IPS-18c (cell line): Measurements from ENCODE around the gene HMCN2.

Experiments
- H3K4me3 ChIP-seq: 2 replicates; pipeline ENCODE4 v1.7.0; 2013; ENCODE audit warnings: low read depth, mild to moderate bottlenecking, low read length, moderate library complexity; ENCODE audit not compliant: insufficient read depth
- H3K9me3 ChIP-seq: one replicate; pipeline ENCODE4 v1.6.1; 2013; ENCODE audit warnings: mild to moderate bottlenecking, low read length, moderate library complexity; ENCODE audit not compliant: control insufficient read depth, insufficient read depth

Gene HMCN2

GRCh38 chr9:130373679-130374325, 108.2 kb downstream of the HMCN2 start:
- Histone ChIP-seq H3K9me3 (no peaks in the 10 kb centered on the region), H3K4me3 (no peak overlapping the region)

DNA sequence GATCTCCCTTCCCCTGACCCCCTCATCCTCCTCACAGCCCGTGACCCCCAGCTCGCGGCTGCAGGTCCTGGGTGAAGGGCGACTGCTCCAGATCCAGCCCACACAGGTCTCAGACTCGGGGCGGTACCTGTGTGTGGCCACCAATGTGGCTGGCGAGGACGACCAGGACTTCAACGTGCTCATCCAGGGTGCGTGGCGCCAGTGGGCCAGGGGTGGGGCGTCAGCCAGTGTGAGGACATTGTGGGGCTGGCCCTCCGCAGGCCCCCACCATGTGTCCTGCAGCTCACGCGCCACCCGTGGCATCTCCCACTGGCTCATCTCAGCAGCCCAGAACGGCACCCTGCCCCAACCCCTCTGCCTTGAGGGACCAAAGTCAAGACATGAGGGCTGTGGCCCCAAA, 112.1 kb downstream of the HMCN2 start:
- Histone ChIP-seq H3K9me3 (no peaks in the 10 kb centered on the region), H3K4me3 (no peak overlapping the region)

GRCh38 chr9:130378875-130379648, 113.5 kb downstream of the HMCN2 start:
- Histone ChIP-seq H3K4me3 (no peak overlapping the region), H3K9me3 (no peaks in the 10 kb centered on the region)

- Histone ChIP-seq H3K4me3 (no peak overlapping the region), H3K9me3 (no peaks in the 10 kb centered on the region)
These were observed 114.0 kb downstream of the HMCN2 start for GRCh38 chr9:130379649-130379970.

GRCh38 chr9:130380920-130381469, 115.4 kb downstream of the HMCN2 start:
- H3K9me3 ChIP-seq = no peaks in the 10 kb centered on the region

DNA sequence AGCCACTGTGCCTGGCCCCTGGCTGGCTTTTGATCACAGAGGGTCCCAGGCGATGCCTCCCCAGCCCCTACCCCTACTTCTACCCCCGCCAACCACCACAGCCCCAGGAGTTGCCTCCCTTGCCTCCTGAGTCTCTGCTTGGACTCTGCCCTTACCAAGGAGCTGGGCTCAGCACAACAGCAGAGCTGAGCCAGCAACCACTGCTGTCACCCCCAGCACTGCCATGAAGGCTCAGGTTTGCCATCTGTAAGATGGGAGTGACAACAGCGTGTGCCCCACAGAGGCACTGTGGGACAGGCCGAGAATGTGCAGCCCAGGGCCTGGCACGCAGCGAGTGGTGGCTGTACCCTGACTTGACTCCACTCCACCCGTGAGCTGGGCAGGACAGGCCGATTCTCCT, 116.1 kb downstream of the HMCN2 start:
- Histone ChIP-seq H3K4me3 (no peak overlapping the region), H3K9me3 (no peaks in the 10 kb centered on the region)

More at GRCh38 chr9:130380920-130381469, 115.4 kb downstream of the HMCN2 start:
- H3K4me3 ChIP-seq = no peak overlapping the region

GRCh38 chr9:130382096-130382495, 116.5 kb downstream of the HMCN2 start:
- no peaks in the 10 kb centered on the region for H3K9me3 ChIP-seq
- H3K4me3 ChIP-seq = no peak overlapping the region

DNA sequence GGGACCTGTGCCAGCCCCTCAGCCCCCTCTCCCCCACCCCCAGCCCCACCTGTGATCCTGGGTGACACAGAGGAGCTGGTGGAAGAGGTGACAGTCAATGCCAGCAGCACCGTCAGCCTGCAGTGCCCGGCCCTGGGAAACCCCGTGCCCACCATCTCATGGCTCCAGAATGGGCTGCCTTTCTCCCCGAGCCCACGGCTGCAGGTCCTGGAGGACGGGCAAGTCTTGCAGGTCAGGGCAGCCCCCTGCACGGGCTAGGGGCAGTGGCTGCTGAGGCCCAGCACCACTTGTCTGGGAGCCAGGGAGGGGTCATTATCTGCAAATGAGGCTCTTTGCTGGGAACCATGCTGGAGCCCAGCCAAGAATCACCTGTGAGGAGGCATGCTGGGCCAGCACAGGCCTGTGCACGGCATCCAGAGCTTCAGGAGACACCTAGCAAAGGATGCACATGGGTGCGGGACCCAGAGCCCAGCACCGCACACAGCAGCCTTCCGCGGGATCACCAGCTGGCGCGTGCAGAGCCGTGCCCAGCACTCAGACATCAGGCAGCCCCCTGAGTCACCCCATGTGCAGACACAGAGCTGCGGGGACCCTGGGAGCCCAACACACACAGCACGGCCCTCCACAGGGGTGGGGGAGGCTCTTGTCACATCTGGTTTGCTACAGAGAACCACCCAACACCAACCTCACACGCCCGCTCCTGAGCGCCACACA, 117.2 kb downstream of the HMCN2 start:
- Histone ChIP-seq H3K4me3 (no peak overlapping the region), H3K9me3 (no peaks in the 10 kb centered on the region)

GRCh38 chr9:130383350-130383715, 117.8 kb downstream of the HMCN2 start:
- H3K9me3 ChIP-seq = no peaks in the 10 kb centered on the region
- H3K4me3 ChIP-seq = no peak overlapping the region

DNA sequence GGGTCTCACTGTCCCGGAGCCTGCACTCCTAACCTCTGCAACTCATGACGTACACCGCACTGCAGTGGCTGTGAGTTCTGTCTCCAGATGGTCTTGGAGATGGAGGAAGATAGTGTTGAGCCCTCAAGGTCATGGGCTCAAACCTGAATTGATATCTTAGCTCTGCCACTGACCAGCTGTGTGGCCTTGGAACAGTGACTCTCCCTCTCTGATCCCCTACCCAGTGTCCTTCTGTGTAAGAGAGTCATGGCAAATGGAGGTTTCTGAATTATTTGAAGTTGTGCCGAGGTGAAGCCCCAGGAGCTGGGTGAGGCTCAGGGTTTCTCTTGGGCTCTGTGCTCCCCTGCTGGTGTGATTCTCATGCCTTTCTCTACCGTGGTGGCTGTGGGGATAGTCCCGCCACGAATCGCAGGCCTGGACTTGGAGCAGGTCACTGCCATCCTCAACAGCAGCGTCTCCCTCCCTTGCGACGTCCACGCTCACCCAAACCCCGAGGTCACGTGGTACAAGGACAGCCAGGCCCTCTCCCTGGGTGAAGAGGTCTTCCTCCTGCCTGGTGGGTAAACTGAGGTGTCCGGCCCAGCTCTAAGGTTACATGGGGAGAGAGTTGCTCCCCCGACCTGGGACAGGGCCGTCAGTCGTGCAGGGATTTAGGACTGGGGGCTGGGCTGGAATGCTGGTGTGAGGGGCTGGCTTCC, 118.6 kb downstream of the HMCN2 start:
- Histone ChIP-seq H3K9me3 (no peaks in the 10 kb centered on the region), H3K4me3 (no peak overlapping the region)

GRCh38 chr9:130385257-130385656, 119.7 kb downstream of the HMCN2 start:
- no peak overlapping the region for H3K4me3 ChIP-seq
- no peaks in the 10 kb centered on the region for H3K9me3 ChIP-seq

DNA sequence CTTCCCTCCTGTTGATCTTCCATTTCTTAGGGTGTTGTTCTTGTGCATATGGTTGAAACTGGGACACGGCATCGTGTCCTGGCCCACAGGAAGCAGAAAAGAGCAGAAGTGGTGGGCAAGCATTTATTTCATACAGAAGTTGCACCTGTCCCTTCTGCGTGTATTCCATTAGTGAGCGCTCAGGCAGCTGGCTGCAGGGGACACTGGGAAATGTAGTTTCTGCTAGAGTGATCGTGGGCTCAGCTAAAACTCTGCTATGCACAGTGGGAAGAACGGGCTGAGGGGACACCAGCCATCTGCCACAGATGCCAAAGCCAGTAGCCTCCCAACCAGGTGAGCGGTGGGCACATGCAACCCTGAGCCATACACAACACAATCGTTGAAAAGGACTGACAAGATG, 121.8 kb downstream of the HMCN2 start:
- H3K4me3 ChIP-seq = no peak overlapping the region
- H3K9me3 ChIP-seq = no peaks in the 10 kb centered on the region

DNA sequence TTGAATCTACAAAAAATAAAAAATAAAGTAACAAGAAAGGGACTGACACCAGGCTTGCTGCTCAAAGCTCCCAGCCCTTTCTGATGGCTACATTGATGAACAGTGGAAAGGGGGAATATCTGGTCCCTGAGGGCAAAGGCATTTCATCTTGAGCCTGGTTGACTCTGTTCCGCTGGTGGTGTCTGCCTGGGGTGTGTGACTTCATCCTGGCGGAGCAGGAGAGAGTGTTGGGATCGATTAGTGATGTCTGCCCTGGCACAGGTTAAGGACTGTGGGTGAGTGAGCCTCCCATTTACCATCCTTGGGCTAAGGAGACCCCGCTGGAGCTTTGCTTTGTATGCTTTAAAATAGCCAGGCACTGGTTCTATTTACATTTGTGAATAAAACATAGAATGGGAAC, 122.3 kb downstream of the HMCN2 start:
- Histone ChIP-seq H3K9me3 (no peaks in the 10 kb centered on the region), H3K4me3 (no peak overlapping the region)

- no peaks in the 10 kb centered on the region for H3K9me3 ChIP-seq
These were observed 124.8 kb downstream of the HMCN2 start for GRCh38 chr9:130390390-130390789.

DNA sequence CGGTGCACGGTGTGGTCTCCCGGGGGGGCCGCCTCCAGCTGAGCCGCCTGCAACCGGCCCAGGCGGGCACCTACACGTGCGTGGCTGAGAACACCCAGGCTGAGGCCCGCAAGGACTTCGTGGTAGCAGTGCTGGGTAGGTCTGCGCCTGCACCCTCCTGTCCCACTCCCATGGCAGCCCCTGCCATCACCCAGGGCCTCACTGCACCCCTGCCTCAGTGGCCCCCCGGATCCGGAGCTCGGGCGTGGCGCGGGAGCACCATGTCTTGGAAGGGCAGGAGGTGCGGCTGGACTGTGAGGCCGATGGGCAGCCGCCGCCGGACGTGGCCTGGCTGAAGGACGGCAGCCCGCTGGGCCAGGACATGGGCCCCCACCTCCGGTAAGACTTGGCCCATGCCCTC, 125.4 kb downstream of the HMCN2 start:
- no peaks in the 10 kb centered on the region for H3K9me3 ChIP-seq
- no peak overlapping the region for H3K4me3 ChIP-seq

More at GRCh38 chr9:130390390-130390789, 124.8 kb downstream of the HMCN2 start:
- H3K4me3 ChIP-seq = no peak overlapping the region

DNA sequence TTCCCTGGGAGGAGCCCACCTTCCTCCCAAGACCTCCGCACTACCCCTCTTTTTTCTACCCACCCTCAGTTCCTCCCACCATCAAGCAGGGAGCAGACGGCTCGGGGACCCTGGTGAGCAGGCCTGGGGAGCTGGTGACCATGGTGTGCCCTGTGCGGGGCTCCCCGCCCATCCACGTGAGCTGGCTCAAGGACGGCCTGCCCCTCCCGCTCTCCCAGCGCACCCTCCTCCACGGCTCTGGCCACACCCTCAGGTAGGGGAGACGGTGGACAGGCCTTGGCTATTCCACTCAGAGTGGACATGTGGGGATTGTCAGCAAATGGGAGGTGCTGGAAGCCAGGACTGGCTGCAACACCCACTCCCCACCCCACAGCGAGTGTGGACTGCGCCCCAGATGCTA, 126.3 kb downstream of the HMCN2 start:
- H3K9me3 ChIP-seq = no peaks in the 10 kb centered on the region
- no peak overlapping the region for H3K4me3 ChIP-seq

- Histone ChIP-seq H3K9me3 (no peaks in the 10 kb centered on the region), H3K4me3 (no peak overlapping the region)
These were observed 128.1 kb downstream of the HMCN2 start for GRCh38 chr9:130393681-130394071.
